ENCODE data around the gene NFAT5. TPM values are rescaled to one million over a fixed set of nuclear protein-coding genes. Genes with fewer than 3 reads are reported as not detected.

NFAT5 gene
- total RNA-seq, 5 donors from 2014 or later (not counting 1 experiment from before 2014, with no cell fraction given), result 24.3 to 33.7 (median 27.8) TPM

- H3K27ac ChIP-seq (ENCODE audit: low read length), result no peak overlapping the region
- Mint-ChIP-seq H3K4me1 (peaks cover 6 to 15% (median 13%) of the 10 kb centered on the region in 3 donors), H3K27me3 (peaks cover 0 to 3% of the 10 kb centered on the region in 2 donors), H3K27ac (no peak overlapping the region), H3K36me3 (no peaks in the 10 kb centered on the region), H3K4me3 (no peak overlapping the region), H3K9me3 (no peaks in the 10 kb centered on the region)
- DNase-seq (no peak), ATAC-seq (replicated peaks in 1 of 4) (no peak)
- no peak overlapping the region for H3K4me3 ChIP-seq (ENCODE audit: control insufficient read depth in 1 of 2, extremely low read depth in 1 of 2, low read length in 1 of 2)
- ChIA-PET POLR2A (no interaction called here), CTCF (interaction anchor here in 1 of 2 donors (0.6 kb wide), 2 partner anchors 21 to 188 kb away, joined by 4 read pairs; no protein-coding TSS in a partner anchor)
- no peaks in the 10 kb centered on the region for H3K27me3 ChIP-seq (replicated peaks in 1 of 2; ENCODE audit: control insufficient read depth in 2 of 2, extremely low read depth in 1 of 2, insufficient read depth in 2 of 2, low read length in 1 of 2)
- no peaks in the 10 kb centered on the region for H3K9me3 ChIP-seq
- H3K4me1 ChIP-seq (ENCODE audit: control insufficient read depth in 1 of 2, extremely low read depth in 1 of 2, insufficient read depth in 2 of 2, low read length in 2 of 2), result peaks cover 0 to 10% of the 10 kb centered on the region in 2 experiments
- 100% methylated on average over 3 of the region's 3 CpGs for WGBS (ENCODE audit: insufficient coverage)
- H3K36me3 ChIP-seq (ENCODE audit: control insufficient read depth in 2 of 2, extremely low read depth in 1 of 2, insufficient read depth in 1 of 2, low read length in 1 of 2), result no peaks in the 10 kb centered on the region
Measured at GRCh38 chr16:69534720-69535119, 31.0 kb upstream of the NFAT5 start.

- Mint-ChIP-seq H3K4me3 (no peak overlapping the region), H3K4me1 (peaks cover 6 to 10% (median 8%) of the 10 kb centered on the region in 3 donors), H3K27ac (no peak overlapping the region), H3K9me3 (no peaks in the 10 kb centered on the region), H3K36me3 (no peaks in the 10 kb centered on the region), H3K27me3 (peaks cover 0 to 3% of the 10 kb centered on the region in 2 donors)
- no peak overlapping the region for H3K27ac ChIP-seq (ENCODE audit: low read length)
- no peaks in the 10 kb centered on the region for H3K27me3 ChIP-seq (replicated peaks in 1 of 2; ENCODE audit: control insufficient read depth in 2 of 2, extremely low read depth in 1 of 2, insufficient read depth in 2 of 2, low read length in 1 of 2)
- H3K4me3 ChIP-seq (ENCODE audit: control insufficient read depth in 1 of 2, extremely low read depth in 1 of 2, low read length in 1 of 2), result no peak overlapping the region
- no peaks in the 10 kb centered on the region for H3K36me3 ChIP-seq (ENCODE audit: control insufficient read depth in 2 of 2, extremely low read depth in 1 of 2, insufficient read depth in 1 of 2, low read length in 1 of 2)
- DNase-seq (no peak), ATAC-seq (replicated peaks in 1 of 4) (no peak)
- 80% methylated on average over 2 of the region's 8 CpGs for WGBS (ENCODE audit: insufficient coverage)
- no peaks in the 10 kb centered on the region for H3K9me3 ChIP-seq
- peaks cover 0 to 6% of the 10 kb centered on the region in 2 experiments for H3K4me1 ChIP-seq (ENCODE audit: control insufficient read depth in 1 of 2, extremely low read depth in 1 of 2, insufficient read depth in 2 of 2, low read length in 2 of 2)
- ChIA-PET POLR2A (no interaction called here), CTCF (no interaction called here)
Measured at GRCh38 chr16:69535123-69536050, 30.4 kb upstream of the NFAT5 start.

GRCh38 chr16:69537706-69538080, 28.1 kb upstream of the NFAT5 start:
- POLR2A ChIA-PET, result no interaction called here
- Mint-ChIP-seq H3K27ac (no peak overlapping the region), H3K4me3 (no peak overlapping the region), H3K4me1 (no peaks in the 10 kb centered on the region), H3K27me3 (peaks cover 0 to 3% of the 10 kb centered on the region in 2 donors), H3K36me3 (no peaks in the 10 kb centered on the region), H3K9me3 (no peaks in the 10 kb centered on the region)
- no CpG with 5 or more reads among the region's 2 CpGs for WGBS (ENCODE audit: insufficient coverage)
- Histone ChIP-seq H3K9me3 (no peaks in the 10 kb centered on the region), H3K36me3 (ENCODE audit: control insufficient read depth in 2 of 2, extremely low read depth in 1 of 2, insufficient read depth in 1 of 2, low read length in 1 of 2) (no peaks in the 10 kb centered on the region), H3K4me3 (ENCODE audit: control insufficient read depth in 1 of 2, extremely low read depth in 1 of 2, low read length in 1 of 2) (no peak overlapping the region), H3K27ac (ENCODE audit: low read length) (no peak overlapping the region), H3K4me1 (ENCODE audit: control insufficient read depth in 1 of 2, extremely low read depth in 1 of 2, insufficient read depth in 2 of 2, low read length in 2 of 2) (no peaks in the 10 kb centered on the region), H3K27me3 (replicated peaks in 1 of 2; ENCODE audit: control insufficient read depth in 2 of 2, extremely low read depth in 1 of 2, insufficient read depth in 2 of 2, low read length in 1 of 2) (no peaks in the 10 kb centered on the region)
- ATAC-seq (replicated peaks in 1 of 4), result no peak
- CTCF ChIA-PET, result no interaction called here
- DNase-seq, result no peak

- no peaks in the 10 kb centered on the region for H3K27me3 ChIP-seq (replicated peaks in 1 of 2; ENCODE audit: control insufficient read depth in 2 of 2, extremely low read depth in 1 of 2, insufficient read depth in 2 of 2, low read length in 1 of 2)
- no CpG with 5 or more reads among the region's 1 CpG for WGBS (ENCODE audit: insufficient coverage)
- Mint-ChIP-seq H3K4me1 (no peaks in the 10 kb centered on the region), H3K9me3 (no peaks in the 10 kb centered on the region), H3K36me3 (no peaks in the 10 kb centered on the region), H3K4me3 (no peak overlapping the region), H3K27ac (no peak overlapping the region), H3K27me3 (peaks cover 0 to 3% of the 10 kb centered on the region in 2 donors)
- H3K4me3 ChIP-seq (ENCODE audit: control insufficient read depth in 1 of 2, extremely low read depth in 1 of 2, low read length in 1 of 2), result no peak overlapping the region
- POLR2A ChIA-PET, result interaction anchor here (0.6 to 0.7 kb wide), 2 partner anchors 19 to 26 kb away, joined by 3 to 6 read pairs; no protein-coding TSS in a partner anchor
- no peaks in the 10 kb centered on the region for H3K36me3 ChIP-seq (ENCODE audit: control insufficient read depth in 2 of 2, extremely low read depth in 1 of 2, insufficient read depth in 1 of 2, low read length in 1 of 2)
- no peak overlapping the region for H3K27ac ChIP-seq (ENCODE audit: low read length)
- H3K9me3 ChIP-seq, result no peaks in the 10 kb centered on the region
- CTCF ChIA-PET, result no interaction called here
- no peak for ATAC-seq (replicated peaks in 1 of 4)
- DNase-seq, result no peak
- H3K4me1 ChIP-seq (ENCODE audit: control insufficient read depth in 1 of 2, extremely low read depth in 1 of 2, insufficient read depth in 2 of 2, low read length in 2 of 2), result no peaks in the 10 kb centered on the region
Measured at GRCh38 chr16:69538808-69539207, 27.0 kb upstream of the NFAT5 start.

- H3K9me3 ChIP-seq, result no peaks in the 10 kb centered on the region
- Mint-ChIP-seq H3K27me3 (no peaks in the 10 kb centered on the region), H3K9me3 (no peaks in the 10 kb centered on the region), H3K4me1 (no peaks in the 10 kb centered on the region), H3K36me3 (no peaks in the 10 kb centered on the region), H3K27ac (no peak overlapping the region), H3K4me3 (no peak overlapping the region)
- no peaks in the 10 kb centered on the region for H3K36me3 ChIP-seq (ENCODE audit: control insufficient read depth in 2 of 2, extremely low read depth in 1 of 2, insufficient read depth in 1 of 2, low read length in 1 of 2)
- H3K4me1 ChIP-seq (ENCODE audit: control insufficient read depth in 1 of 2, extremely low read depth in 1 of 2, insufficient read depth in 2 of 2, low read length in 2 of 2), result no peaks in the 10 kb centered on the region
- DNase-seq (no peak), ATAC-seq (replicated peaks in 1 of 4) (no peak)
- H3K4me3 ChIP-seq (ENCODE audit: control insufficient read depth in 1 of 2, extremely low read depth in 1 of 2, low read length in 1 of 2), result no peak overlapping the region
- no peaks in the 10 kb centered on the region for H3K27me3 ChIP-seq (replicated peaks in 1 of 2; ENCODE audit: control insufficient read depth in 2 of 2, extremely low read depth in 1 of 2, insufficient read depth in 2 of 2, low read length in 1 of 2)
- no peak overlapping the region for H3K27ac ChIP-seq (ENCODE audit: low read length)
- ChIA-PET POLR2A (no interaction called here), CTCF (no interaction called here)
Measured at GRCh38 chr16:69542974-69543373, 22.8 kb upstream of the NFAT5 start.

GRCh38 chr16:69544088-69544487, 21.7 kb upstream of the NFAT5 start:
- H3K4me1 Mint-ChIP-seq, result no peaks in the 10 kb centered on the region
- Histone ChIP-seq H3K36me3 (ENCODE audit: control insufficient read depth in 2 of 2, extremely low read depth in 1 of 2, insufficient read depth in 1 of 2, low read length in 1 of 2) (no peaks in the 10 kb centered on the region), H3K27me3 (replicated peaks in 1 of 2; ENCODE audit: control insufficient read depth in 2 of 2, extremely low read depth in 1 of 2, insufficient read depth in 2 of 2, low read length in 1 of 2) (peaks cover 0 to 3% of the 10 kb centered on the region in 2 experiments), H3K4me3 (ENCODE audit: control insufficient read depth in 1 of 2, extremely low read depth in 1 of 2, low read length in 1 of 2) (no peak overlapping the region), H3K4me1 (ENCODE audit: control insufficient read depth in 1 of 2, extremely low read depth in 1 of 2, insufficient read depth in 2 of 2, low read length in 2 of 2) (no peaks in the 10 kb centered on the region), H3K9me3 (no peaks in the 10 kb centered on the region), H3K27ac (ENCODE audit: low read length) (no peak overlapping the region)
- no peaks in the 10 kb centered on the region for H3K9me3 Mint-ChIP-seq
- ATAC-seq (replicated peaks in 1 of 4) (no peak), DNase-seq (no peak)
- no peak overlapping the region for H3K4me3 Mint-ChIP-seq
- ChIA-PET CTCF (no interaction called here), POLR2A (interaction anchor here in 1 of 2 donors (0.7 kb wide), 1 partner anchor 12 kb away, joined by 3 read pairs; no protein-coding TSS in a partner anchor)
- H3K36me3 Mint-ChIP-seq, result no peaks in the 10 kb centered on the region
- no peaks in the 10 kb centered on the region for H3K27me3 Mint-ChIP-seq
- no CpG with 5 or more reads among the region's 3 CpGs for WGBS (ENCODE audit: insufficient coverage)
- H3K27ac Mint-ChIP-seq, result no peak overlapping the region
